ENCODE measurements around the gene GAS7.

GAS7 gene

GRCh38 chr17:10233161-10233560 is 34.8 kb upstream of the GAS7 start:
- no peak for TF ChIP-seq CTCF (IDR thresholded peaks at IDR 0.05; ENCODE audit: extremely low read depth, insufficient read depth, missing control alignments)
- in situ Hi-C loops (cut with MboI; ENCODE audit: low pct_unique_long_range_greater_than_20kb, low sequenced_read_pairs, unreplicated experiment) = no loop called here
- DNase-seq (ENCODE audit: low spot score) = no peak

GRCh38 chr17:10229181-10229580 is 30.8 kb upstream of the GAS7 start:
- no peak for DNase-seq (ENCODE audit: low spot score)
- in situ Hi-C loops (cut with MboI; ENCODE audit: low pct_unique_long_range_greater_than_20kb, low sequenced_read_pairs, unreplicated experiment) = loop anchor here (10.0 kb wide), 1 partner anchor 264 kb away; no protein-coding TSS in a partner anchor
- no peak for TF ChIP-seq CTCF (IDR thresholded peaks at IDR 0.05; ENCODE audit: extremely low read depth, insufficient read depth, missing control alignments)

- in situ Hi-C loops (cut with MboI; ENCODE audit: low pct_unique_long_range_greater_than_20kb, low sequenced_read_pairs, unreplicated experiment) = loop anchor here (10.0 kb wide), 1 partner anchor 262 kb away; no protein-coding TSS in a partner anchor
- peak; percentile 90 for TF ChIP-seq CTCF (IDR thresholded peaks at IDR 0.05; ENCODE audit: extremely low read depth, insufficient read depth, missing control alignments)
- DNase-seq (ENCODE audit: low spot score) = peak; percentile 74
These were observed 28.7 kb upstream of the GAS7 start for GRCh38 chr17:10226930-10227695.

GRCh38 chr17:10224582-10225195 is 26.3 kb upstream of the GAS7 start:
- TF ChIP-seq CTCF (IDR thresholded peaks at IDR 0.05; ENCODE audit: extremely low read depth, insufficient read depth, missing control alignments) = no peak
- DNase-seq (ENCODE audit: low spot score) = no peak
- in situ Hi-C loops (cut with MboI; ENCODE audit: low pct_unique_long_range_greater_than_20kb, low sequenced_read_pairs, unreplicated experiment) = loop anchor here (10.0 kb wide), 1 partner anchor 260 kb away; no protein-coding TSS in a partner anchor

GRCh38 chr17:10219193-10219592 is 20.8 kb upstream of the GAS7 start:
- DNase-seq (ENCODE audit: low spot score) = no peak
- in situ Hi-C loops (cut with MboI; ENCODE audit: low pct_unique_long_range_greater_than_20kb, low sequenced_read_pairs, unreplicated experiment) = no loop called here
- no peak for TF ChIP-seq CTCF (IDR thresholded peaks at IDR 0.05; ENCODE audit: extremely low read depth, insufficient read depth, missing control alignments)

- no peak for TF ChIP-seq CTCF (IDR thresholded peaks at IDR 0.05; ENCODE audit: extremely low read depth, insufficient read depth, missing control alignments)
- in situ Hi-C loops (cut with MboI; ENCODE audit: low pct_unique_long_range_greater_than_20kb, low sequenced_read_pairs, unreplicated experiment) = no loop called here
- no peak for DNase-seq (ENCODE audit: low spot score)
These were observed 19.5 kb upstream of the GAS7 start for GRCh38 chr17:10217916-10218315.

Measured in GM13977 (cell line).